H9 (cell line): ENCODE measurements around the gene BMPR1A. TPM values are rescaled to one million over a fixed set of nuclear protein-coding genes. Genes with fewer than 3 reads are reported as not detected.

ENCODE experiments used
- DNase-seq: peaks from one replicate; pipeline ENCODE4 v3.0.0-alpha.2; 2017
- H2AFZ ChIP-seq: one replicate; pipeline ENCODE4 v1.6.1; 2013; ENCODE audit warnings: mild to moderate bottlenecking, low read length, control low read depth, moderate library complexity
- H2AK5ac ChIP-seq: 2 replicates; pipeline ENCODE4 v1.6.1; 2013; ENCODE audit warnings: low read length, control low read depth, mixed read lengths; ENCODE audit not compliant: insufficient read length
- H2BK120ac ChIP-seq: one replicate; pipeline ENCODE4 v1.6.1; 2013; ENCODE audit warnings: low read depth, mild to moderate bottlenecking, low read length, control low read depth, inconsistent platforms; ENCODE audit not compliant: poor library complexity, severe bottlenecking
- H2BK12ac ChIP-seq: 2 replicates; pipeline ENCODE4 v1.6.1; 2013; ENCODE audit warnings: low read length, control low read depth, mixed read lengths, low read depth; ENCODE audit not compliant: insufficient read length
- H2BK15ac ChIP-seq: 2 replicates; pipeline ENCODE4 v1.6.1; 2013; ENCODE audit warnings: low read depth, low read length, control low read depth
- H2BK20ac ChIP-seq: one replicate; pipeline ENCODE4 v1.6.1; 2013; ENCODE audit warnings: low read depth, mild to moderate bottlenecking, low read length, control low read depth, inconsistent platforms; ENCODE audit not compliant: poor library complexity, severe bottlenecking
- H2BK5ac ChIP-seq: 2 replicates; pipeline ENCODE4 v1.6.1; 2013; ENCODE audit warnings: low read length, control low read depth, mixed read lengths; ENCODE audit not compliant: insufficient read length
- H3K14ac ChIP-seq: 2 replicates; pipeline ENCODE4 v1.6.1; 2013; ENCODE audit warnings: low read length, control low read depth; ENCODE audit not compliant: insufficient read depth
- H3K18ac ChIP-seq: 2 replicates; pipeline ENCODE4 v1.6.1; 2013; ENCODE audit warnings: low read depth, mild to moderate bottlenecking, mixed read lengths, low read length, control low read depth; ENCODE audit not compliant: insufficient read length
- H3K23ac ChIP-seq: 2 replicates; pipeline ENCODE4 v1.6.1; 2013; ENCODE audit warnings: low read length, control low read depth, mixed read lengths, low read depth; ENCODE audit not compliant: insufficient read length
- H3K23me2 ChIP-seq: 2 replicates; pipeline ENCODE4 v1.6.1; 2013; ENCODE audit warnings: low read depth, mild to moderate bottlenecking, mixed read lengths, low read length, control low read depth; ENCODE audit not compliant: insufficient read length, poor library complexity, severe bottlenecking
- H3K27ac ChIP-seq: 2 replicates; pipeline ENCODE4 v1.5.1; 2013; ENCODE audit warnings: low read length, control low read depth, mixed read lengths, low read depth; ENCODE audit not compliant: insufficient read length
- H3K27me3 ChIP-seq: 2 replicates; pipeline ENCODE4 v1.6.1; 2013; ENCODE audit warnings: low read length, control low read depth, inconsistent platforms; ENCODE audit not compliant: insufficient read depth
- H3K4ac ChIP-seq: 2 replicates; pipeline ENCODE4 v1.6.1; 2013; ENCODE audit warnings: low read depth, mild to moderate bottlenecking, control low read depth, inconsistent platforms, low read length, moderate library complexity
- H3K4me1 ChIP-seq: 2 replicates; pipeline ENCODE4 v1.6.1; 2013; ENCODE audit warnings: low read length, control low read depth, inconsistent platforms; ENCODE audit not compliant: insufficient read depth
- H3K4me2 ChIP-seq: 2 replicates; pipeline ENCODE4 v1.6.1; 2013; ENCODE audit warnings: low read length, control low read depth, mixed read lengths; ENCODE audit not compliant: insufficient read length, insufficient read depth
- H3K56ac ChIP-seq: 2 replicates; pipeline ENCODE4 v1.6.1; 2013; ENCODE audit warnings: low read depth, mild to moderate bottlenecking, mixed read lengths, low read length, control low read depth; ENCODE audit not compliant: insufficient read length
- H3K79me1 ChIP-seq: 2 replicates; pipeline ENCODE4 v1.6.1; 2013; ENCODE audit warnings: low read depth, mild to moderate bottlenecking, moderate library complexity, low read length, control low read depth, inconsistent platforms; ENCODE audit not compliant: insufficient read depth, poor library complexity, severe bottlenecking
- H3K79me2 ChIP-seq: 2 replicates; pipeline ENCODE4 v1.6.1; 2013; ENCODE audit warnings: low read length, control low read depth, inconsistent platforms; ENCODE audit not compliant: insufficient read depth
- H3K9ac ChIP-seq: 2 replicates; pipeline ENCODE4 v1.6.1; 2013; ENCODE audit warnings: low read length, control low read depth, mixed read lengths; ENCODE audit not compliant: insufficient read length; ENCODE audit errors: extremely low read depth
- H3K9me3 ChIP-seq: one replicate; pipeline ENCODE4 v1.6.1; 2013; ENCODE audit warnings: low read depth, low read length, inconsistent platforms; ENCODE audit not compliant: control insufficient read depth
- H3T11ph ChIP-seq: one replicate; pipeline ENCODE4 v1.6.1; 2013; ENCODE audit warnings: mild to moderate bottlenecking, low read length, control low read depth, inconsistent platforms
- H4K20me1 ChIP-seq: one replicate; pipeline ENCODE4 v1.6.1; 2013; ENCODE audit not compliant: control insufficient read depth, insufficient read length, insufficient read depth
- H4K5ac ChIP-seq: 2 replicates; pipeline ENCODE4 v1.6.1; 2013; ENCODE audit warnings: low read depth, mild to moderate bottlenecking, mixed read lengths, low read length, control low read depth; ENCODE audit not compliant: insufficient read length
- H4K8ac ChIP-seq: replicated peaks from 2 replicates; pipeline ENCODE4 v1.6.1; 2013; ENCODE audit warnings: low read length, control low read depth, mixed read lengths, low read depth; ENCODE audit not compliant: insufficient read length
- H4K91ac ChIP-seq: 2 replicates; pipeline ENCODE4 v1.6.1; 2013; ENCODE audit warnings: low read depth, mild to moderate bottlenecking, moderate library complexity, mixed read lengths, low read length, control low read depth; ENCODE audit not compliant: insufficient read length
- H3K27ac Mint-ChIP-seq, 3 experiments: 2 replicates in 2 of 3; 3 replicates in 1 of 3; pipeline ENCODE4 v1.8.0; 2020 to 2021; ENCODE audit warnings: mixed read lengths in 3 of 3, mild to moderate bottlenecking in 1 of 3, moderate library complexity in 1 of 3
- H3K27me3 Mint-ChIP-seq: 2 replicates; pipeline ENCODE4 v1.8.0; 2021; ENCODE audit warnings: low read depth, mild to moderate bottlenecking, moderate library complexity, mixed read lengths
- H3K36me3 Mint-ChIP-seq, 3 experiments: 2 replicates in 2 of 3; 3 replicates in 1 of 3; pipeline ENCODE4 v1.8.0; 2020 to 2021; ENCODE audit warnings: low read depth in 3 of 3, mixed read lengths in 3 of 3; ENCODE audit not compliant: insufficient read depth in 1 of 3
- H3K4me1 Mint-ChIP-seq, 2 experiments: 2 replicates each; pipeline ENCODE4 v1.8.0; 2020; ENCODE audit warnings: mixed read lengths in 2 of 2
- H3K4me3 Mint-ChIP-seq, 2 experiments: 2 replicates in 1 of 2; 3 replicates in 1 of 2; pipeline ENCODE4 v1.8.0; 2020 to 2021; ENCODE audit warnings: mild to moderate bottlenecking in 2 of 2, mixed read lengths in 2 of 2, moderate library complexity in 1 of 2
- H3K9me3 Mint-ChIP-seq, 2 experiments: 2 replicates in 1 of 2; 3 replicates in 1 of 2; pipeline ENCODE4 v1.8.0; 2020; ENCODE audit warnings: mild to moderate bottlenecking in 2 of 2, mixed read lengths in 2 of 2, moderate library complexity in 1 of 2
- WGBS: extraction: QIAGEN DNeasy Blood & Tissue Kit; methylation state at CpG from one replicate; pipeline ENCODE4 v1.1.7; 2013; ENCODE audit warnings: missing lambda C conversion rate, low lambda C conversion rate, mixed read lengths; ENCODE audit not compliant: insufficient read length; ENCODE audit errors: extremely low coverage; 5-methylcytosine and 5-hydroxymethylcytosine counted together
- total RNA-seq: library from RNA; stranded (reverse); gene quantifications from 2 replicates; pipeline ENCODE4 v1.2.1, GENCODE V29; 2021
- TF ChIP-seq, protein P1 (sequence below): fragments of 200-600 bp; sonication (generic); conservative IDR thresholded peaks from 3 replicates; pipeline ENCODE4 v1.8.0; 2021; ENCODE audit warnings: antibody characterized with exemption, mild to moderate bottlenecking

BMPR1A gene
- total RNA-seq, 1 experiment from 2014 or later: 138 TPM

DNA sequence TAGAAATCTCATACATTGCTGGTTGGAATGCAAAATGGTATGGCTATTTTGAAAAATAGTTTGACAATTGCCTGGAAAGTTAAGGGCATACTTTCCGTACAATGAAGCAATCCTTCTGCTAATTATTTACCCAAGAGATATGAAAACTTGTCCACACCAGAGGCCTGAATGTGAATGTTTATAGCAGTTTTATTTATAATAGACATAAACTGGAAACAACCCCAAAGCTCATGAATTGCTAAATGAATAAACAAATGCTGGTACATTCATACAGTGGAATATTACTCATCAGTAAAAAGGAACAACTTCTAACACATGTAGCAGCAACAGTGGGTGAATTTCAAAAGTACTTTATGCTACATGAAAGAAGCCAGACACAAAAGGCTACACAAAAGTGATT lies 158.3 kb downstream of the BMPR1A start:
- whole genome bisulfite sequencing: no CpG with 5 or more reads among the region's 1 CpG
- no peak overlapping the region for H4K5ac ChIP-seq
- no peak overlapping the region for H2BK12ac ChIP-seq

More for the DNA sequence above, 158.3 kb downstream of the BMPR1A start:
- Mint-ChIP-seq H3K9me3 (no peaks in the 10 kb centered on the region), H3K27me3 (no peaks in the 10 kb centered on the region), H3K36me3 (peaks cover 28 to 77% (median 56%) of the 10 kb centered on the region in 3 experiments), H3K4me3 (no peak overlapping the region), H3K4me1 (peaks cover 0 to 4% of the 10 kb centered on the region in 2 experiments; a peak in 2 of 4 replicates), H3K27ac (no peak overlapping the region)
- Histone ChIP-seq H3T11ph (no peak overlapping the region), H2BK120ac (no peak overlapping the region), H2AK5ac (no peak overlapping the region), H3K4me1 (no peaks in the 10 kb centered on the region), H4K8ac (no peak overlapping the region), H3K23me2 (no peaks in the 10 kb centered on the region), H3K56ac (no peak overlapping the region), H3K9me3 (no peaks in the 10 kb centered on the region), H4K20me1 (no peaks in the 10 kb centered on the region), H3K9ac (no peak overlapping the region), H2AFZ (no peak overlapping the region), H3K79me2 (no peaks in the 10 kb centered on the region), H3K79me1 (no peaks in the 10 kb centered on the region), H3K4ac (no peak overlapping the region), H3K27me3 (no peaks in the 10 kb centered on the region), H3K18ac (no peak overlapping the region), H3K27ac (no peak overlapping the region), H2BK15ac (no peak overlapping the region), H4K91ac (no peak overlapping the region), H2BK20ac (no peak overlapping the region), H2BK5ac (no peak overlapping the region), H3K23ac (no peak overlapping the region), H3K4me2 (no peak overlapping the region), H3K14ac (no peak overlapping the region)
- DNase-seq: no peak
- TF ChIP-seq, protein P1, sequence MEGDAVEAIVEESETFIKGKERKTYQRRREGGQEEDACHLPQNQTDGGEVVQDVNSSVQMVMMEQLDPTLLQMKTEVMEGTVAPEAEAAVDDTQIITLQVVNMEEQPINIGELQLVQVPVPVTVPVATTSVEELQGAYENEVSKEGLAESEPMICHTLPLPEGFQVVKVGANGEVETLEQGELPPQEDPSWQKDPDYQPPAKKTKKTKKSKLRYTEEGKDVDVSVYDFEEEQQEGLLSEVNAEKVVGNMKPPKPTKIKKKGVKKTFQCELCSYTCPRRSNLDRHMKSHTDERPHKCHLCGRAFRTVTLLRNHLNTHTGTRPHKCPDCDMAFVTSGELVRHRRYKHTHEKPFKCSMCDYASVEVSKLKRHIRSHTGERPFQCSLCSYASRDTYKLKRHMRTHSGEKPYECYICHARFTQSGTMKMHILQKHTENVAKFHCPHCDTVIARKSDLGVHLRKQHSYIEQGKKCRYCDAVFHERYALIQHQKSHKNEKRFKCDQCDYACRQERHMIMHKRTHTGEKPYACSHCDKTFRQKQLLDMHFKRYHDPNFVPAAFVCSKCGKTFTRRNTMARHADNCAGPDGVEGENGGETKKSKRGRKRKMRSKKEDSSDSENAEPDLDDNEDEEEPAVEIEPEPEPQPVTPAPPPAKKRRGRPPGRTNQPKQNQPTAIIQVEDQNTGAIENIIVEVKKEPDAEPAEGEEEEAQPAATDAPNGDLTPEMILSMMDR: no peak
